ENCODE data around the gene SEMA5A. TPM values are rescaled to one million over a fixed set of nuclear protein-coding genes. Genes with fewer than 3 reads are reported as not detected.
"Not testable (repeated sequence)": the region's sequence is repeated elsewhere in the genome, so short reads cannot be mapped to it uniquely, and the experiment has no call there.

The SEMA5A gene
- total RNA-seq, 1 experiment from 2014 or later, result 18.6 TPM

DNA sequence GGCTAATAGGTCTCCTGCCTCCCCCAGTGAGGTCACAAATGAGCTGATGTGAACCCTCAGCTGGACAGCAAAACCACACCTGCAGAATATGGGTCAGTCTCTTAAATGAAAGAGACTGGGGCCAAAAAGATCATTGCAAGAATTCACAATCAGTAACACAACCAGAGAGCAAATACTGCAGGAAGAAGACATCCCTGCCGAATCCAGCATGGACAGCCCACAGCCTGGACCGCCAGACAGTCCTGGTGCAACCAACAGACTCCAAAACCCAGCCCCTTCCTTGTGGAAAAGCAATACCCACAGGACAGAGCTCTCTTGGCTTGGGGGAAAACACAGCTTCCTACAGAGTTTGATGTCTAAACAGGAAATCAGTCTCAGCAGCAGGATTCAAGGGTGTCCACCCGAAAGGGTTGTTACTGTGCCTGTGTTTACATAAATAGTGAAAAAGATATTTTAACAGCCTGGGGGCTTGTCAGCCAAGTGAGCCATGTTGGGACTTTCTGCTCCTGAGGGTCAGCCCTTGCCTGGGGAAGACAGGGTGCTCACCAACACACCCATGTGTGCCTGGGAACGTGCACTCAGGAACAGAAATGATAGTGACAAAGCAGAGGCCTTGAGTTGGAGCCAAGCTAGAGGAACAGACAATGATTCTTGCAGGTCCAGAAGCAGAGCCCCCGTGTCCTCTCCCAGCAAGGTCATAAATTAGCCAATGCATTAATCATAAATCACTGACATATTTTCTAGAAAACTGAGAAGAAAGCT, 106.2 kb downstream of the SEMA5A start:
- peak; percentile 83 for DNase-seq (ENCODE audit: low read depth)

- no peak for DNase-seq (ENCODE audit: low read depth)
Observed at GRCh38 chr5:9438596-9439354, 107.1 kb downstream of the SEMA5A start.

DNA sequence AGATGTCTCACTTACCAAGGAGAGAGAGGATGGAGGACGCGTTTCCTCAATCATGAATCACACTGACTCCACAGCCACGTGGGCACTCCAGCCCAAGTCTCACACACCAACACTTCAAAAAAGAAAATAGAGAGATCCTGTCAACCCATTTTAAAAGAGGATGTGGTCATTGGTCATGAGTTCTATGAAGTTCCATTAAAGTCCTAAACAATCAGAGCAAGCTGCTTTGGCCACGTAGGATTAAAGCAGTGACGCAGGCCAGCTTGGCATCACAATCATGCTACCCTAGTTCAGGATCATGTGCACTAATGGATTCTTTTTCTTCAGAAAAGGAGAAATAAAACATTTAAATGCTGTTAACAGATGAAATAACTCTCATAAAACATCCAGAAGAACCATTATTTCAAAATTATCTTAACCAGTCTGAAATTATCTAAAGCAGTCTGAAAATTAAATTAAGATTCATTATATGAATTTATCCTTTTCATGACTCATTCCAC, 108.1 kb downstream of the SEMA5A start:
- DNase-seq (ENCODE audit: low read depth), result peak; percentile 96

- DNase-seq (ENCODE audit: low read depth), result peak; percentile 90
Observed at GRCh38 chr5:9431496-9432258, 114.2 kb downstream of the SEMA5A start.

- no peak for DNase-seq (ENCODE audit: low read depth)
Observed at GRCh38 chr5:9431151-9431495, 114.8 kb downstream of the SEMA5A start.

- DNase-seq (ENCODE audit: low read depth), result no peak
Observed at GRCh38 chr5:9430306-9430705, 115.6 kb downstream of the SEMA5A start.

- no peak for DNase-seq (ENCODE audit: low read depth)
Observed at GRCh38 chr5:9429691-9430215, 116.1 kb downstream of the SEMA5A start.

GRCh38 chr5:9428272-9428671, 117.6 kb downstream of the SEMA5A start:
- no peak for DNase-seq (ENCODE audit: low read depth)

GRCh38 chr5:9425710-9426109, 120.2 kb downstream of the SEMA5A start:
- DNase-seq (ENCODE audit: low read depth), result no peak

GRCh38 chr5:9423571-9423970, 122.3 kb downstream of the SEMA5A start:
- DNase-seq (ENCODE audit: low read depth), result peak; percentile 34

GRCh38 chr5:9421884-9422283, 124.0 kb downstream of the SEMA5A start:
- peak; percentile 53 for DNase-seq (ENCODE audit: low read depth)

GRCh38 chr5:9419794-9420193, 126.1 kb downstream of the SEMA5A start:
- no peak for DNase-seq (ENCODE audit: low read depth)

DNA sequence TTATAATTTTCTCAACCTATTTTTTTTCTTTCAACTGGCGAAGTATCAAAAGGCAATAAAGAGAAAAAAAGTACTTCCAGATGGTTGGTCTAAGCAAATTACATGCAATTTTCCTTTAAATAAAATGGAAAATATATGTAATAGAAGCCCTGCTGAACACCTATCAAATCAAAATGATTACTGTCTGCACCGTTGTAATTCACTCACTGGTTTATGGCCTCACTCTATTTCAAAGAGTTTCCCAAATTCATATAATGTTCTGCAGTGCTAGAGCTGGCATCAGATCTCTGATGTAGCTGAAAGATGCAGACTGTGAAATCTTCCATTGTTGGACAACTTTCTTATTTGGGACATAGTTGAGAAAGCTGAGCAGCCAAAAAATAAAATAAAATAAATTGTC, 130.3 kb downstream of the SEMA5A start:
- no peak for DNase-seq (ENCODE audit: low read depth)

GRCh38 chr5:9415091-9415490, 130.8 kb downstream of the SEMA5A start:
- DNase-seq (ENCODE audit: low read depth), result no peak

- DNase-seq (ENCODE audit: low read depth), result no peak
Observed at GRCh38 chr5:9411142-9411541, 134.7 kb downstream of the SEMA5A start.

- DNase-seq (ENCODE audit: low read depth), result no peak
Observed at GRCh38 chr5:9409413-9409960, 136.4 kb downstream of the SEMA5A start.

GRCh38 chr5:9408964-9409363, 136.9 kb downstream of the SEMA5A start:
- DNase-seq (ENCODE audit: low read depth), result no peak

DNA sequence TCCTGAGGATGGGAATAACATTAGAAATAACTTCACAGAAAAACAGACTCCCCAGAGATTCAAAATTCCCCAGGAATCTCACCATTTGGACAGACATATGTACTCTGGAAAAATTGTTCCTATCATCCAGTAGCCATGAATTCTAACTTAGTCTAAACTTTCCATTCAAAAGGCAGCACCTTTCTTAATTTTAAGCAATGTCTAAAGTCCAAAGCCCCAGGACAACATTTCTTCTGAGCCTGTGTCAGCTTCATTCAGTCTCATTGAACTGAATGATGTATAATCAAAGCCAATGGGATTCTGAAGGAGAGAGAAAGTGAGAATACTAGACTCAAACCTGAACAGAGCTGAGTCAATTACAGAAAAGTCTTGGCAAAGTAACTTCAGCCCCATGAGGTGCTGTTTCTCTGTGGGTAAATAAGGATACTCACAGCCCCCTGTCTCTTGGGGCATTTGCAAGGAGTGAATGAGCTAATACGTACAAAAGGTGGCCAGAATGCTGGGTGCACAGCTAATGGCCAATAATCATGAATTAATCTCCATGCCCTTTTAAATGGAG, 140.6 kb downstream of the SEMA5A start:
- DNase-seq (ENCODE audit: low read depth), result no peak

GRCh38 chr5:9401786-9402472, 143.9 kb downstream of the SEMA5A start:
- peak; percentile 14 for DNase-seq (ENCODE audit: low read depth)

- not testable (repeated sequence) for DNase-seq (ENCODE audit: low read depth)
Observed at GRCh38 chr5:9399783-9400182, 146.1 kb downstream of the SEMA5A start.

DNA sequence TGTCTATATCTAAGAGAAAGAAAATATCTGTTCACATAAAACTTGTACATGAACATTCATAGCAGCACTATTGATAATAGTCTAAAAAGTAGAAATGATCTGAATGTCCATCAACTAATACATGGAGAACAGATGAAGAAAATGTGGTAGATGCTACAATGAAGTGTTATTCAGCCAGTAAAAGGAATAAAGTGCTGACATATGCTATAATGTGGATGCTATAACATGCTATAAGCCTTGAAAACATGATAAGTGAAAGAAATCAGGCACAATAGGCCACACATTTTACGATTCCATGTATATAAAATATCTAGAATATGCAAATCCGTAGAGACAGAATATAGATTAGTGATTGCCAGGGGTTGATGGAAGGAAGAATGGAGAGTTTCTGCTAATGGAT, 146.8 kb downstream of the SEMA5A start:
- DNase-seq (ENCODE audit: low read depth), result no peak

All from M059J (cell line).